Umbilical cord (tissue), 2 donors: ENCODE data around the gene CD28. TPM values are rescaled to one million over a fixed set of nuclear protein-coding genes. Genes with fewer than 3 reads are reported as not detected.
"Not testable (repeated sequence)": the region's sequence is repeated elsewhere in the genome, so short reads cannot be mapped to it uniquely, and the experiment has no call there.

Experiments
- DNase-seq: peaks from one replicate; pipeline ENCODE4 v3.0.0-alpha.2; 2015; ENCODE audit warnings: low spot score
- total RNA-seq: library from RNA; depleted of rRNA; stranded (reverse); fragments of >200 nt; gene quantifications from one replicate; pipeline ENCODE4 v1.2.3, GENCODE V29; 2014; ENCODE audit warnings: low replicate concordance; ENCODE audit not compliant: insufficient read depth

The CD28 gene
- total RNA-seq, 1 donor from 2014 or later: 13.0 TPM

DNA sequence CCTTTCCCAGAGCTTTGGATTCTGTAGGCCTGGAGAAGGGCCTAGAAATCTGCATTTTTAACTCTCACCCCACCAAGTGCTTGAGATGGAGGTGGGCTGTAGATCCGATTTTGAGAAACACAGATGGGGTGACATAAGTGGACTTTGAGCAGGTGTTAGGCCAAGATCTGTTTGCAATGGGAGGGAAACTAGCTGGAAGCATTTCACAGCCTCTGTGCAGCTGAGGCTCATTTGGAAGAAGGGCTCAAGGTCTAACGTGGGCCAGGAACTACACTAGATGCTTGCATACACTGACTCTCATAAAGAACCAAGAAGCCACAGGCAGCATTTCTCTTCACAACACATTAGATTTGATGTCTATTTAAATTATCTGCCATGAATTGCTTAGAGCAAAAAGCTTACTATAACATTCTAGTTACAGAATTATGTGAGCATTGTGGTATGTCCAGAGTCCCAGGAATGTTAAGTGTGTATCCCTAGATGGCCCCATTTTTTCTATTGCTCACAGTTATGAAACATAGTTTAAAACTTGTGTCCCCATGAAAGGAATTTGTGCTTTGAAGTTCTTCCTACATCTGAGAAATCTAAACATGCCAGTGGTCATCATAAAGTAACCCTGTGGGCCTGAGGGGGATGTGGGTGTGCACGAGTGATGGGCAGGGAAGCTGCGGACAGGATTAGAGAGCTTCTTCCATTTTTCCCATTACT, 77.2 kb downstream of the CD28 start:
- peak; percentile 73 for DNase-seq

DNA sequence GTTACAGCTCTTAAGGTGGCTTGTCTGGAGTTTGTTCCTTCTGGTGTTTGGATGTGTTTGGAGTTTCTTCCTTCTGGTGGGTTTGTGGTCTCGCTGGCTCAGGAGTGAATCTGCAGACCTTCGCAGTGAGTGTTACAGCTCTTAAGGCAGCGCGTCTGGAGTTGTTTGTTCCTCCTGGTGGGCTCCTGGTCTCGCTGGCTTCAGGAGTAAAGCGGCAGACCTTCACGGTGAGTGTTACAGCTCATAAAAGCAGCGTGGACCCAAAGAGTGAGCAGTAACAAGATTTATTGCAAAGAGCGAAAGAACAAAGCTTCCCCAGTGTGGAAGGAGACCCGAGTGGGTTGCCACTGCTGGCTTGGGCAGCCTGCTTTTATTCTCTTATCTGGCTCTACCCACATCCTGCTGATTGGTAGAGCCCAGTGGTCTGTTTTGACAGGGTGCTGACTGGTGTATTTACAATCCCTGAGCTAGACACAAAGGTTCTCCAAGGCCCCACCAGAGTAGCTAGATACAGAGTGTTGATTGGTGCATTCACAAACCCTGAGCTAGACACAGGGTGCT, 78.4 kb downstream of the CD28 start:
- DNase-seq: not testable (repeated sequence)

DNA sequence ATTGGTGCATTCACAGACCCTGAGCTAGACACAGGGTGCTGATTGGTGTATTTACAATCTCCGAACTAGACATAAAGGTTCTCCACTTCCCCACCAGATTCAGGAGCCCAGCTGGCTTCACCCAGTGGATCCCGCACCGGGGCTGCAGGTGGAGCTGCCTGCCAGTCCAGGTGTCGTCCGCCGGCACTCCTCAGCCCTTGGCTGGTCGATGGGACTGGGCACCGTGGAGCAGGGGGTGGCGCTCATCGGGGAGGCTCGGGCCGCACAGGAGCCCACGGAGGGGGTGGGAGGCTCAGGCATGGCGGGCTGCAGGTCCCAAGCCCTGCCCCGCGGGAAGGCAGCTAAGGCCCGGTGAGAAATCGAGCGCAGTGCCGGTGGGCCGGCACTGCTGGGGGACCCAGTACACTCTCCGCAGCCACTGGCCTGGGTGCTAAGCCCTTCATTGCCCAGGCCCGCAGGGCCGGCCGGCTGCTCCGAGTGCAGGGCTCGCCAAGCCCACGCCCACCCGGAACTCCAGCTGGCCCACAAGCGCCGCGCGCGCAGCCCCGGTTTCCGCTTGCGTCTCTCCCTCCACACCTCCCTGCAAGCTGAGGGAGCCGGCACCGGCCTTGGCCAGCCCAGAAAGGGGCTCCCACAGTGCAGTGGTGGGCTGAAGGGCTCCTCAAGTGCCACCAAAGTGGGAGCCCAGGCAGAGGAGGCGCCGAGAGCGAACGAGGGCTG, 79.1 kb downstream of the CD28 start:
- not testable (repeated sequence) for DNase-seq

DNA sequence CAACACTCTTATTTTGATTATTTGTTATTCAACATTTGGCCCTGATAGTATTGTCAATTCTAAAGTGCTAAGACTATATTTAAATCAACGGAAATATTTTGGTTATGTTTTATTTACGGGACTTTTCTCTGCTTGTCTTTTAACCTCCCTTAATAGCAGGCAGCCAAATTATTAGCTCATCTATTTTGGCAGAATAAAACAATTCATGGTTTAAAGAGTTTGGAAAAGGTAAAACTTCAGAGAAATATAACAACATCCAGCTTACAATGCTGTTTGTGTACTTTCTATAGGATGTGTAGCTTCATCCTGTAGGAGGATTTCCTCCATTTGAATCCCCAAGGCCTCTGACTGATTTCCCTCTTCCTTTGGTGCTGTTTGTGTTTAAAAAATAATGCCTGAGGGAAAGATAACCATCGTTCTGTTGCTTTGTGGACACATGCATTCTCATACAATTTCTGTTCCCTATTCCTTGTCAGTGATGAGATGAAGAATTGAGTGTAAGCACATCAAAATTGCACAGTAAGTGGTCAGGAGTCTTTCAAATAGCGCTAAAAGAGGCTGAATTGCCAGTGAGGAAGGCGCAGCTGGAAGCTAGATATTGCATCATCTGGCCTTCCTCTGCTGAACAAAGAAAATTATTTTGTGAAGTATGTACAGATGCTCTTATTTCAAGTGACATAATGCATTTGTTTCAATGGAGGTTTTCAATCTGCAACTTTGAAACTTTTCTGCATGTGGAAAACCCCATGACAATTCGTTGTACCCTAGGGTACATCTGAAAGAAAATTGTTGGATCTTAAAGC, 80.3 kb downstream of the CD28 start:
- DNase-seq: peak; percentile 42

DNA sequence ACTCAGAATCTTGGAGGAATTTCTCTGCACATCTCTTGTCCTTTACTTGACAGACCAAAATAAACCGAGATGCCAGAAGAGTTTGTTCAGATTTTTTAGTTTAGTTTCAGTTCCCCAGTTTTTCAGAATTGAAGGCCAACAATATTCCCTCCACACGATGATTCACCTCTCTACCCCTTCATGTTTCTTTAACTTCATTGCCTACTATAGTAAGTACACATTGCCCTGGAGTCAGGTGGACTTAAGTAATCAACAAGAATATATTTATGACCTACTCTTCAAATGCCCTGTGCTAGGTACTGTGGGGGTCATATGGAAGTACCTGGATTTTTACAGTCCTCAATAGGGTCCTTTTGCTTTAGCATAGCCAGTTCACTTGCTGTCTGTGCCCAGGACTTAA, 81.5 kb downstream of the CD28 start:
- DNase-seq: no peak

Other genes starting within 250 kb of the CD28 start
- gene RAPH1, start 171.3 kb upstream of the CD28 start, total RNA-seq: 18.3 TPM
- not detected for gene CTLA4, start 161.1 kb downstream of the CD28 start, total RNA-seq
- gene ICOS, start 230.1 kb downstream of the CD28 start, total RNA-seq: 1.7 TPM